ENCODE results near the gene CENPU.
"Not testable (repeated sequence)": the region's sequence is repeated elsewhere in the genome, so short reads cannot be mapped to it uniquely, and the experiment has no call there.

The CENPU gene

GRCh38 chr4:184657820-184658219 lies 76.1 kb downstream of the CENPU start:
- peak overlapping the region; percentile 32 for H3K27ac Mint-ChIP-seq
- H3K4me1 Mint-ChIP-seq (ENCODE audit: low read depth) = peaks cover 16% of the 10 kb centered on the region
- H3K36me3 Mint-ChIP-seq (ENCODE audit: low read depth); H3K27me3 Mint-ChIP-seq; H3K9me3 Mint-ChIP-seq; H3K4me3 Mint-ChIP-seq; intact Hi-C loops (cut with micrococcal nuclease): not testable (repeated sequence)

GRCh38 chr4:184657144-184657543 lies 76.8 kb downstream of the CENPU start:
- Mint-ChIP-seq H3K4me3 (no peak overlapping the region), H3K36me3 (ENCODE audit: low read depth) (peaks cover 4% of the 10 kb centered on the region)
- intact Hi-C loops (cut with micrococcal nuclease) = no loop called here

GRCh38 chr4:184655889-184656869 lies 77.7 kb downstream of the CENPU start:
- H3K9me3 Mint-ChIP-seq = no peaks in the 10 kb centered on the region
- peaks cover 28% of the 10 kb centered on the region for H3K4me1 Mint-ChIP-seq (ENCODE audit: low read depth)
- peak overlapping the region; percentile 26 for H3K27ac Mint-ChIP-seq

More at GRCh38 chr4:184657144-184657543, 76.8 kb downstream of the CENPU start:
- peaks cover 23% of the 10 kb centered on the region for H3K4me1 Mint-ChIP-seq (ENCODE audit: low read depth)
- peak overlapping the region; percentile 32 for H3K27ac Mint-ChIP-seq
- H3K27me3 Mint-ChIP-seq = no peaks in the 10 kb centered on the region
- H3K9me3 Mint-ChIP-seq = no peaks in the 10 kb centered on the region

GRCh38 chr4:184653650-184654049 lies 80.2 kb downstream of the CENPU start:
- Mint-ChIP-seq H3K4me3 (no peak overlapping the region), H3K27ac (no peak overlapping the region), H3K4me1 (ENCODE audit: low read depth) (peaks cover 38% of the 10 kb centered on the region), H3K36me3 (ENCODE audit: low read depth) (peaks cover 19% of the 10 kb centered on the region), H3K27me3 (no peaks in the 10 kb centered on the region), H3K9me3 (no peaks in the 10 kb centered on the region)
- intact Hi-C loops (cut with micrococcal nuclease) = no loop called here

More at GRCh38 chr4:184655889-184656869, 77.7 kb downstream of the CENPU start:
- H3K36me3 Mint-ChIP-seq (ENCODE audit: low read depth) = peaks cover 4% of the 10 kb centered on the region
- intact Hi-C loops (cut with micrococcal nuclease) = no loop called here
- H3K4me3 Mint-ChIP-seq = no peak overlapping the region
- no peaks in the 10 kb centered on the region for H3K27me3 Mint-ChIP-seq

DNA sequence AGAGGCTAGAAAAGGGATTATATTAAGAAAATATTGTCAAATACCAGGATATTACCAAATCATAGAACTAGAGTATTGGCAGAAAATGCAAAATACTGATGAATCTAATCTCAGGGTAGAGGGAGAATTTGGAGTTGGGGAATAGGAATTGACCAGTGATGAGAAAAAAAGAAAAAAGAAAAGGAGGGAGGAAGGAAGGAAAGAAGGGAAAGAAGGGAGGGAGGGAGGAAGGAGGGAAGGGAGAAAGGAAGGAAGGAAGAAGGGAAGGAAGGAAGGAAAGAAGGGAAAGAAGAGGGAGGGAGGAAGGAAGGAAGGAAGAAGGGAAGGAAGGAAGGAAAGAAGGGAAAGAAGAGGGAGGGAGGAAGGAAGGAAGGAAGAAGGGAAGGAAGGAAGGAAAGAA lies 81.2 kb downstream of the CENPU start:
- H3K27me3 Mint-ChIP-seq; H3K27ac Mint-ChIP-seq; H3K9me3 Mint-ChIP-seq; intact Hi-C loops (cut with micrococcal nuclease); H3K4me3 Mint-ChIP-seq: not testable (repeated sequence)
- peaks cover 47% of the 10 kb centered on the region for H3K4me1 Mint-ChIP-seq (ENCODE audit: low read depth)
- peaks cover 28% of the 10 kb centered on the region for H3K36me3 Mint-ChIP-seq (ENCODE audit: low read depth)

DNA sequence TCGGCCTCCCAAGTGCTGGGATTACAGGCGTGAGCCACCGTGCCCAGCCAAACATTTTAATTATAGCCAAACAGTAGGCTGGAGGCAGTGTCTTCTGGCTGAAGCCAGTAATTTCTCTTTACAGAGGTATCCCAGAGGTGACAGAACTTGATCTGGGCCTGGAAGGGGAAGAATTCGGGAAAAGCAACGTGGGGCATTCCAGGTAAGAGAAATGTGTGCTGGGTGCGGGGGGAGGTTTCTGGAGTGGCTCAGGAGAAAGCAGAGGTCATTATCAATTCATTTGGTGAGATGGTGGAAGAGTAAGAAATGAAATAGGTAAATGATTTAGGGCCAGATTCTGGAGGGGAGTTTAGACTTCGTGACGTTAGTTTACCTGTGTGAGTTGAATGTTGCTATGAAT lies 82.0 kb downstream of the CENPU start:
- Mint-ChIP-seq H3K36me3 (ENCODE audit: low read depth) (peaks cover 31% of the 10 kb centered on the region), H3K4me1 (ENCODE audit: low read depth) (peaks cover 43% of the 10 kb centered on the region), H3K27ac (peak overlapping the region; percentile 11), H3K4me3 (no peak overlapping the region), H3K9me3 (no peaks in the 10 kb centered on the region), H3K27me3 (no peaks in the 10 kb centered on the region)
- intact Hi-C loops (cut with micrococcal nuclease) = loop anchor here (2.0 kb wide), 1 partner anchor 13 kb away; no protein-coding TSS in a partner anchor

DNA sequence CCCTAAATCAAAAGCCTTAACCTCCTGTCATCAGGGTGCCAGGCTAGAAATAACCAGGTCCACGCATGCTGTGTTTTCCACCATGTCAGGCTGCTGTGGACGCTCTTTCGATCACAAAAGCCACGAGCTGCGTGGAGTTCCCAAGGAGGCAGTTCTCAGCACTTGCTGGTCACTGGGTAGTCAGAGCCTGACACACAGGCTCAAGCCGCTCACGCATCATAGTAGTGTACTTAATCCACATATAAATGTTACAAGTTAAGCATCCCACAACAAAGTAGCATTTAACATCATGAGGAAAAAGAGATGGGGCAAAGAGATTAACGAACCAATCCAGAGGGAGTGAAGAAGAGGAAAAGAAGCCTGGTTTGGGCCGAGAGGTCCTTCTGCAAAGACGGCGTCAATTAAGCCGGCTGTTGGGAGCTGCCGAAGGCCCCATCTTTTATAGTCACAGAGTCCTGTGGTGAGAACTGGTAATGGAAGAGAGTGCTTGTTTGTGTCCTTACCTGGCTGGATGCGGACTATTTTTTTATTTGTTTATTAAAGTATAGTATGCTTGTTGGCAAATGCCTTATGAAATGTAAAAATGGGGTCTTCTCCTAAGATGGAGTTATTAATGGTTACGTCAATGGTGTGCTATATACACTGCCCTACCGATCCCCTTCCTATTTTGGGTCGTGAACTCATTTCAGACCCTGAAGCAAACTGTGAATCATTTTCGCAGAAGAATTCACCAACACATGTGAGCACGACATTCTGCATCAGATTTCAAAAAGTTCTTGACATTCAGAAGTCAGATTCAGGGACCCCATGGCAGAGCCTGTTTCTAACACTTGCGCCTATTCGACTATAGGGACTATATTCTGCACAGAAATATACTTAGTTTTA lies 83.7 kb downstream of the CENPU start:
- peaks cover 40% of the 10 kb centered on the region for H3K4me1 Mint-ChIP-seq (ENCODE audit: low read depth)
- peak overlapping the region; percentile 90 for H3K27ac Mint-ChIP-seq
- H3K36me3 Mint-ChIP-seq (ENCODE audit: low read depth) = peaks cover 43% of the 10 kb centered on the region
- H3K4me3 Mint-ChIP-seq = peak overlapping the region; percentile 87
- H3K27me3 Mint-ChIP-seq = no peaks in the 10 kb centered on the region
- intact Hi-C loops (cut with micrococcal nuclease) = loop anchor here (1.0 to 5.0 kb wide), 5 partner anchors 15 to 383 kb away; partner anchors contain the start of genes CENPU and IRF2
- H3K9me3 Mint-ChIP-seq = no peaks in the 10 kb centered on the region

- Mint-ChIP-seq H3K27me3 (no peaks in the 10 kb centered on the region), H3K4me3 (peak within 1 kb of the TSS; percentile 87), H3K9me3 (no peaks in the 10 kb centered on the region), H3K27ac (peak within 1 kb of the TSS; percentile 90), H3K4me1 (ENCODE audit: low read depth) (peaks cover 40% of the 10 kb centered on the region), H3K36me3 (ENCODE audit: low read depth) (peaks cover 47% of the 10 kb centered on the region)
- intact Hi-C loops (cut with micrococcal nuclease) = loop anchor here (1.0 to 5.0 kb wide), 4 partner anchors 33 to 382 kb away; partner anchors contain the start of genes CENPU and IRF2
These were observed 84.6 kb downstream of the CENPU start, which contains the start of the genes CASP3 and PRIMPOL for GRCh38 chr4:184649026-184649970. CASP3 (minus strand) TSS chr4:184649447; CDS start chr4:184638453, 10,994 bp downstream. PRIMPOL (plus strand) TSS chr4:184649738; CDS start chr4:184657141, 7,403 bp downstream.

DNA sequence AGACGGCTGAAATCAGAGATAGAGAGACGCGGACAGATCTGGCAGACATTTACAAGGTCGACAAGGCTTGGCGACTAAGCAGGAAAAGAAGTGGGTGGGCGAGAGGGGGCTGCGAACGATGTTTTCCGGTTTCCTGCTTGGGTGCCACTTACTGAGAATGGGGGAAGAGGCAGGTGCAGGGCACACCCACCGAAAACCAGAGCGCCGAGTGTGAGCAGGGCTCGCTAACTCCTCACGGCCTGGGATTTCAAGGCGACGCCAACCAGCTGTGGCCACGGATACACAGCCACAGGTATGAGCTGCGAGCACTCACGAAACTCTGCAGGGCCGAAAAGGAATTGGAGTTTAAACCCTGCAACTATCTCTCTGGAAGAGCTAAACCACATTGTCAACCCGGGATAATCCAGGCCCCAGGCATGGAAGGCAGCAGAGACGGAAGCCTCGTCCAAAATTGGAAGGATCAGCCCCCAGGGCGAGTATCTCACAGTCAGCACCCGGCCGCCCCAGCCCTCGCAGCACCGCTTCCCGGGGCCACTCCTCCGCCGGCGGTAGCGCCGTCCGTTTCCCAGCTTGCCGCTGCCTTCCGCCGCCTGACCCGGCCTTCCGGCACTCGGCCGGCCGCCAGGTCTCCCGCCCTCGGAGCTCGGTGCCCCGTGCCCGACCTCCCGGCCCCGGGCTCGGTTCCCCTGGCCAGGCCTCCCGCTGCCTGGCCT lies 85.4 kb downstream of the CENPU start:
- Mint-ChIP-seq H3K4me3 (peak overlapping the region; percentile 80), H3K27me3 (no peaks in the 10 kb centered on the region), H3K27ac (peak overlapping the region; percentile 90), H3K36me3 (ENCODE audit: low read depth) (peaks cover 47% of the 10 kb centered on the region), H3K9me3 (no peaks in the 10 kb centered on the region), H3K4me1 (ENCODE audit: low read depth) (peaks cover 40% of the 10 kb centered on the region)
- intact Hi-C loops (cut with micrococcal nuclease) = loop anchor here (1.0 to 5.0 kb wide), 4 partner anchors 34 to 381 kb away; partner anchors contain the start of genes CENPU and IRF2

DNA sequence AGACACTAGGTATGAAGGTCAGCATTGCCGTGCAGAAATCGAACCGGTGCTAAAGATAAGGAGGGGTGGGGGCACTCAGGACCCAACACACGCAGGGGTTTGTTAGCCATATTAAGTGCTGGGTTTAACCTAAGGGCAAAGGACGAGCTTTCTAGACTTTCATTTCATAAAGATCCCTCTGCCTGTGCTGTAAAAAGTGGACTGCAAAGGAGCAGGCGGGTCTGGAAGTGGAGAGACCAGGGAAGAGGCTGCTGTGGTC lies 85.9 kb downstream of the CENPU start:
- peaks cover 47% of the 10 kb centered on the region for H3K36me3 Mint-ChIP-seq (ENCODE audit: low read depth)
- intact Hi-C loops (cut with micrococcal nuclease) = loop anchor here (5.0 kb wide), 2 partner anchors 34 to 381 kb away; no protein-coding TSS in a partner anchor
- H3K4me1 Mint-ChIP-seq (ENCODE audit: low read depth) = peaks cover 40% of the 10 kb centered on the region
- H3K27me3 Mint-ChIP-seq = no peaks in the 10 kb centered on the region
- peak overlapping the region; percentile 90 for H3K27ac Mint-ChIP-seq
- H3K4me3 Mint-ChIP-seq = peak overlapping the region; percentile 80
- no peaks in the 10 kb centered on the region for H3K9me3 Mint-ChIP-seq

DNA sequence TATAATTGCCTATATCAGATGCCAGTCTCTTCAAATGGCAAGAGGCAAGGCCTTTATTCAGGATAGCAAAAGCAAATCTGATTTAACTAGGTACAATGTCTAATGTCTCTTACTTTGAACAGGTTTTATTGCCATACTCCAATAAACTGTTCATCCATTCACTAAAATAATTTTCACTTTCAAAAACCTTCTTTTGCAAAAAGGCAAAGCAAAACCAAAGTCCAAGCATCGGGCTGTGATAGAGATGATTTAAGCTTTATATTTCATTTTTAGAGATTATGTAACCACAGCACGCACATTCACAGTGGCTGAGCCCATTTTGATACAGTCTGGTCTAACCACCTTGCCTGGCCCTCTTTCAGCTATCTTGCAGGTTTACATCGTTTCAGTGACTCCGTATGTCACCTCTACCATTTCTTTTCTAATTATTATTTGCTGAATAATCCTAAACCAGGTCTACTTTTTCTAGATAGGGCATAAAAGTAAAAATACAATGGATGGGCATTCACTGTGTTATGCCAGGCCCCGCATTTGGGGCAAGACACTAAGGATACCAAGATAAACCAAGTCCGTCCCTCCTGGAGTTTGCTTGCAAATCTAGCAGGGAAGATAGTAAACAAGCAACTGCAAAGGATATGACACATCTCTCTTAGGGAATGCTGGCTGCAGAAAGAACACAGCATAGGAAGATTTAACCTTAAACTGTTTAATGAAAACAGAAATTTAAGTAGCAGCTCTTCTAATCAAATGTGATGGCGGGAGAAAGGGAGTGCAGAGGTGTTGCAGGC lies 86.4 kb downstream of the CENPU start:
- H3K9me3 Mint-ChIP-seq = no peaks in the 10 kb centered on the region
- H3K27ac Mint-ChIP-seq = peak overlapping the region; percentile 90
- peaks cover 44% of the 10 kb centered on the region for H3K36me3 Mint-ChIP-seq (ENCODE audit: low read depth)
- H3K4me3 Mint-ChIP-seq = peak overlapping the region; percentile 80
- intact Hi-C loops (cut with micrococcal nuclease) = loop anchor here (5.0 kb wide), 2 partner anchors 35 to 380 kb away; no protein-coding TSS in a partner anchor
- no peaks in the 10 kb centered on the region for H3K27me3 Mint-ChIP-seq
- peaks cover 35% of the 10 kb centered on the region for H3K4me1 Mint-ChIP-seq (ENCODE audit: low read depth)

All from dendritic cell treated with granulocyte-macrophage colony-stimulating factor and Interleukin-4, amounts not matched to agents 40 ng/mL and 50 ng/mL, for 4 days (primary cell).